ENCODE results near the gene FADS2.

- TF ChIP-seq CTCF (IDR thresholded peaks at IDR 0.05) = no peak
- TF ChIP-seq POLR2A (IDR thresholded peaks at IDR 0.05) = no peak
Measured at GRCh38 chr11:61866958-61867343, 38.9 kb downstream of the FADS2 start.
